Globus pallidus (tissue), 1 donor: ENCODE data around the gene GAN.

Experiments used
- DNase-seq: peaks from one replicate; pipeline ENCODE4 v3.0.0-alpha.2; 2015; ENCODE audit warnings: low spot score

The GAN gene

DNA sequence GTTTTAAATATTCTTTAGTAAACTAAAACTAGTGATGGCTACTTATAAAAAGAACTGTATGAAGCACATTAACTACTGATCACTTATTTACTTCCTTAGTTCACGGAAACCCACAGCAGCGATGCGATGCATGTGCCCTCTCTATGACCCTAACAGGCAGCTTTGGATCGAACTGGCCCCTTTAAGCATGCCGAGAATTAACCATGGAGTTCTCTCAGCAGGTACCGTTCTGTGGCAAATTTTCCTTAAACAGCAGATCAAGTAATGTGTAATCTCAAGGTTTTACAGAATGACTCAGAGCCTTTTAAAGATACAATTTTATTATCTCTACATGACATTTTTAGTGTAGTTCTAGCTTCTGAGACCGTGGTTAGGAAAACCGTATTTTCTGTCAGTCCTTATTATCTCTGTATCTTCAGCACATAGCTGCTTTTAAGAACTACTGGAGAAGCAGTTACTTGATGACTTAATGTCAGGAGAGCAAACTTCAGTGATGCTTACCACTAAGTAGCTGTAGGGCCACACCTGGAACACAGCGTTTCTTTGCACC, 43.0 kb downstream of the GAN start:
- DNase-seq = no peak

DNA sequence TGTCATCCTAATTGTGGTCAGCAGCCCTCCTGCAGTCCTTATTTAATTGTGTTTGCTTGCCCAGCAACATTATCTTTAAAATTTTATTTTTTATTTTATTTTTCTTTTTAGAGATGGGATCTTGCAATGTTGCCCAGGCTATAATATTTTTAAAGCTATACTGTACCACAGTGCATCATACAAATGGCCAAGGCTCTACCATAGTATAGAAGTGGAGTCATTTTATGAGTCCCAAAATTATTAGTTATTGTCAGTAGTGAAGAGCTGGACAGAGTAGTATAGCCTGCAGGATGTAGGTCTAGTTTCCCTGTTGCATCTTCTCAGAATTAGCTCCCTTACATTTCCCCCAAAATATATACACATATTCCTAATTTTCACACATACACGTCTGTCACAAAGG, 44.1 kb downstream of the GAN start:
- DNase-seq = no peak

DNA sequence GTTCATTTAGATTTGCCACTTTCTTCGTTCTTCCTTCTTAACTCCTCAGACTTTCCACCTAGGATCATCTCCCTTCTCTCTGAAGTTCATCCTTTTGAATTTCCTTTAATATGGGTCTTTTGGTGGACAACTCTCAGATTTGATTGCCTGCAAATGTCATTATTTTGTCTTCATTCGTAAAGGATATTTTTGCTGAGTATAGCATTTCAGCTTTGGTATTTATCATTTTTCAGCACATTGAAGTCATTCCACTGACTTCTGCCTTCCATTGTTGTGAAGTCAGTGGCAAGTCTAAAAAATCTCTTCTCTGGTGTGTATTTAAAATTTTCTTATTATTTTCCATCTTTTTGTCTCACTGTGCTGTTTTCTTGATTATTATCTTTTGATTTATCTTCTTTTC, 45.4 kb downstream of the GAN start:
- no peak for DNase-seq

DNA sequence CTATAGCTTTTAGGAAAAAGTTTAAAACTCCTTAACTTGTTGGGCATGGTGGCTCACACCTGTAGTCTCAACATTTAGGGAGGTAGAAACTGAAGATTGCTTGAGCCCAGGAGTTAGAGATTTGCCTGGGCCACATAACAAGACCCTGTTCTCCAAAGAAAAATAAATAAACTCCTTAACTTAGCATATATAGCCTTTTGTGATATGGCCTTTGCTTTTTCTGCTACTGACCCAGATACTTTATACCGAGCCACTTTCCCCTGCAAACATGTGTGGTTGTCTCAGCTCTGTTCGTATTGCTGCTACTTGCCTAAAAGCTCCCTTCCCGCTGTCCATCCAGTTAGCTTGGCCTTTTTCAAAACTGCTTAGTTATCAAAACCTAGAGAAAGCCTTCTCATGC, 51.0 kb downstream of the GAN start:
- no peak for DNase-seq

DNA sequence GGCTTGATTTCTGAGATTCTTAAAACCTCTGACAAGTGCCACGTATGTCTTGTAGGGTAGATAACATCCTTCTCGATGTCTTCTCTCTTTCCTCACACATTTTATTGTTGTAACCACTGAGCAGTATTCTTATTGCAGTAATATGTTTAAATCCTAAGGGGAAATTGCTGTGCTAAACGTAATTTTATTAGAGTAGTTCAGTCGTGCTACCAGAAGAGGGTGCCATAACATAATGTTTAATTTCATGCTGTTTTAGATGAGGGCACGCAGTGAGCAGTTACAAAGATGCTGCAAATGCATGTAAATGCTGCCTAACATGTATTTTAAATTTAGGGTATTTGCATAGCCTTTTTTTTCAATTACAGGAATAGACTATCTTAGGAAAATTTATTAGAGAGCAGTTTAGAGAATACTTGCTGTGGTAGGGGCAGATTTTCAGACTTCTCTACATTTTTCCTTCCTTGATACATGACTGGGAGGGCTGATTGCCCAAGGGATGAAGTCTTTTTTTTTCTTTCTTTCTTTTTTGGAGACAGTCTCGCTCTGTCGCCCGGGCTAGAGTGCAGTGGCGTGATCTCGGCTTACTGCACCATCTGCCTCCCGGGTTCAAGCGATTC, 51.7 kb downstream of the GAN start:
- peak; percentile 49 for DNase-seq

DNA sequence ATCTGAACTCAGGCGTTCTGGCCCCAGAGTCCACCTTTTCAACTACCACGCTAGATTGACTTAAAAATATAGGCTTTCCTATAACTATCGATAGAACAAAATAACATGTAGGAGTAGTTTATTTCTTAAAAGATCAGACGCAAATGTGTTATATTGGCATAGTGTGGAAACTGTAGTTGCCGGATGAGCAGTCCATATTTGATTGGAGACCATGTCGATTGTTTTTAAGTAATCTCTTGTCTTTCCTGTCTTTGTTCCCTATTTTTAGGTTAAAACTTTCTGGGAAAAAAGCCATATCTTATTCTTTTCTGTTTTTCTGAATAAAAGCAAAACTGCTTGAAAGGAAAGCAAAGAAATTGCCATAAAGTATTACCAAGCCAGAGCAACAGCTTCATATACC, 53.1 kb downstream of the GAN start:
- DNase-seq = no peak

DNA sequence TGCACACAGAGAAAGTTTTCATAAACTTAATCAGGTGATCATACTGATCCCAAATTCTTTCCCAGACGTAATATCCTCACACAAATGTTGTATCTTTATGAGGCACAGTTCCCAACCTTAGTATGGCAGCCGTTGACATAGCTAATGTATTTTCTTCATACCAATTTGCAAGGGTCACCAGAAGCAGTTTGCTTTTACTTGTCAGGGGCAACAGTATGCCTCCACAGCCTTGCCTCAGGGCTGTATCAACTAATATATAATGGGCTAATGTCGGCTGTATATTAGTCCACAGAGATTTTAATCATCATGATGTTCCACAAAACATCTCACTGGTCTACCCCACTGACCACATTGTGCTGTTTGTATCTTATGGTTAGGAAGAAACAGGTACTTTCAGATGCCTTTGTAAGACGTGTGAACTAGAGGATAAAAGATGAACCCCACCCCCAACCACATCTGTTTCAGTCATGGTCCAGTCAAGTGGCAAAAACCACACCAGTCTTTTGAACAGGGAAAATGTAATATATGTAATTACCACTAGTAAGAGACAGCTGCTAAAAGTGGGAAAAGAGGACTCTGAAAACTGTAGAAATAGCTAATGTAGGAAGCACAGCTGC, 55.2 kb downstream of the GAN start:
- no peak for DNase-seq

DNA sequence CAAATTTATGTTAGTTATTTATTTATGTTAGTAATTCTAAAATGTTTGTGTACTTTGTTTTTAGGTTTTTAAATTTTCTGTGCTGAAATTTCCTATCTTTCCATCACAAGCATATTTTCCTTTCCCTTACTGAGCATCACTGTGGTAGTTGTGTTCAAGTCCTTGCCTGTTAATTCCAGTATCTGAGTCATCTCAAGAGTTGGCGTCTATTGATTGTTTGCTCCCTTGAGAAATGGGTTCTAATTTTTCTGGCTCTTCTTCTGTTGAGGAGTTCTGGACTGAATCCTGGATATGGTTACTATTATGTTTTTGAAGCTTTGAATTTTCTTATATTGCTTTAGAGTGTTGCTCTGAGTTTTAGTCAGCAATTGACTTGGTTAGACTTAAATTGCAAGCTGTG, 56.3 kb downstream of the GAN start:
- DNase-seq = no peak

DNA sequence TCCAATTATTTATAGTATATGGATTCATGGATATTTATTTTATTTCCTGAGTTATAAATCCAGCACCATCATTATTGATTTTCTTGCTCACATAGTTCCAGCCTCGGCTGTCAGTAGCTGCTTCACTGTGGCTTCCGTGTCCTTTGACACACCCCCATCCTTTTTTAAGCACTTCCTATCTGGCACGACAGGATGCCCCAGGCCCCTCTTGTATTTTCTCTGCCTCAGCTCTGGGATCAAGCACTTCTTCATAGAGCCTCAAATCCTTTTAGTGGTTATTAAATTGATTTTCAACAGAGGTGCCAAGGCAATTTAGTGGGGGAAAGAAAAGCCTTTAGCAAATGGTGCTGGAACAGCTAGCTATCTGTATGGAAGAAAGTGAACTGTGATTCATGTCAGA, 59.8 kb downstream of the GAN start:
- DNase-seq = no peak

DNA sequence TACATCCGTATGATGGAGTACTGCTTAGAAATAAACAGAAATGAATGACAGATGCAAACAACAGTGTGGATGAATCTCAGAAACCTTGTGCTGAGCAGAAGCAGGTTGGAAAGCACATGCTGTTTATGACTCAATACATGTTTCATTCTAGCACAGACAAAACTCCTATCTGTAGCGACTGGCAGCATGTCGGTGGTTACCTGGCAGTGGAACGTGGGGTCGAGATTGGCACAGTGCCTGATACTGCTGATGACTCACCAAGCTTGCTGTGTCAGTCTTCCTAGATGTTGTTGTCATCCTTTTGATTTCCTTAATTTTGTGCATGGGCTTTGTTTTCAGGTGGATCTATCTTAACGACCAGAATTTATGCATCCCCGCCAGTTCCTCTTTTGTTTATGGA, 62.1 kb downstream of the GAN start:
- no peak for DNase-seq

DNA sequence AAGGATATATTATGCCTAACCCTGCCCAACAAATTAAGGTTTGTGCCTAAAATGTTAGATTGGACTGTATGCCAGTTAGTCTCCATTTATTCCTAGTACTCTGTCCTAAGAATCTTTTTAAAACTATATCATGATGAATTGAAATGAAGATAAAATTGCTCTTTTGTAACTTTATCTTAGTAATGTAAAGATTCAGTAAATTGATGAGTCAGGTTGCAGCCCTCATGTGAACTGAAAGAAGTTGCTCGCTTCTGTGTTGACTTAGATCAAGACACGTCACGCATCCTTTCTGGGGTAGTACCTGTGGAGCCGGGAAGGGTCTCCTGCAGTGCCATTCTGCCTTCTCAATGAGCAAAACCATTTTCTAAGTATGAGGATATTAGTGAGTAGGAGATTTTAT, 63.3 kb downstream of the GAN start:
- no peak for DNase-seq

DNA sequence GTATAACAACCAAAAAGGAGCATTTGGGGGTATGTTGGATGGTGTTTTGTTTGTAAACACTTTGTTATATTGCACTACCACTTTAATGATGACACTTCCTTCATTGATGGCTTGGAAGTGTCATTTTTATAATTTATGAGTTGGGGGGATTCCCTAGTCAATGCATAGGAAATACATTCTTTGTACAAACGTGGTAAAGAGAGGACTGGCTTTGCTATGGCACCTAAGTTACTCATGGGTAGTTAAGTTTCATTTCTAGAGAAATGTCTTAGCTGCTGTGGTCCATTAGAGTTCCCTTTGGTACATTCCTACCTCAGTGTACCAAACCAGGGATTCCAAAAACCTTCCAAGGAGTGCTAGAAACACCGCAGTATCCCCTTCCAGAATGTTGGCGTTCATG, 66.2 kb downstream of the GAN start:
- no peak for DNase-seq

DNA sequence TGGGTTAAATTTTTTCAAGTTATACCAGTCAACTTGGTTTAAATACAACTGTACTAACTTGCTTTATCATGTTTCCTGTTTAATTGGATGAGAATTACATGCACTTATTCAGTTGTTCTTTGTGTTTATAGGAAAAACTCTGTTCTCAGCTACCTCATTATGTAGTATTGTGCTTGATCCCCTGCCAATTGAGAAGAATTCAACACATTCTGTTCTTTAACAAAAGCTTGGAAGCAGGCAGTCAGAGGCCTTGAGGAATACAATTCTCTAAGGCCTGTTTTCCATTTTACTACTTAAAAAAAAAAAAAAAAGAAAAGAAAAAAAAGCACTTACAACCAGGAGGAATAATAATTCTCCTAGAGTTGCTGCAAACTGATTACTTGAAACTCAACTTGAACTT, 69.2 kb downstream of the GAN start:
- DNase-seq = peak; percentile 36

DNA sequence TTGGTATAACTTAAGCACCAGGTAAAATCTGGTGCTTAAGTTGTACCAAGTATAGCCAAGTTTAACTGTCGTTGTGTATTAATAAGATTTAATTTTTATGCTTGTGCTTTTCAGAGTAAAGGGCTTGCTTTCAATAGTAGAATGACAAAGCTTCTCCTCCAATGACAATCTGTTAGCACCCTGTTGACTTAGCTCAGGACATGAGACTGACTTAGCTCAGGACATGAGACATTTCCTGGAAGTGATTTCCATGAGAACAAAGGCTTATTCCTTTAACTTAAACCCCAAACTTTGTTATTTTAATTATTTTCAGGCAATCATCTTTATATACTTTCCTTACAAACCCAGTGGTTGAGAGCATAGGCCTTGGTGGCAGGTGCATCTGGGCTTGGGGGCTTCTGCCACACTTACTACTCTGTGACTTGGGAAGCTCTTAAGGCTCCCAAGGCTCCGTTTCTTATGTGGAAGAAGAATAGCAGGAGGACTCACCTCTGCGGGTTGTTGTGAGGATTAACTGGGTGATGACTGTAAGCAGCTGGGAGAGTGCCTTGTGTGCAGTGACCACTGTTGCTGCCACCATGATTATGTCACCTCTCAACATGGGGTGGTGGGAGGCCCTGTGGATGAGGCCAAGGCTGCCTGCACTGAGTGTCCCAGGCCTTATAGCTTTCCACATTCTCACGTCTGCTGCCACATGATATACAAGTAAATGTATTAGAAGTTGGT, 70.4 kb downstream of the GAN start:
- no peak for DNase-seq

DNA sequence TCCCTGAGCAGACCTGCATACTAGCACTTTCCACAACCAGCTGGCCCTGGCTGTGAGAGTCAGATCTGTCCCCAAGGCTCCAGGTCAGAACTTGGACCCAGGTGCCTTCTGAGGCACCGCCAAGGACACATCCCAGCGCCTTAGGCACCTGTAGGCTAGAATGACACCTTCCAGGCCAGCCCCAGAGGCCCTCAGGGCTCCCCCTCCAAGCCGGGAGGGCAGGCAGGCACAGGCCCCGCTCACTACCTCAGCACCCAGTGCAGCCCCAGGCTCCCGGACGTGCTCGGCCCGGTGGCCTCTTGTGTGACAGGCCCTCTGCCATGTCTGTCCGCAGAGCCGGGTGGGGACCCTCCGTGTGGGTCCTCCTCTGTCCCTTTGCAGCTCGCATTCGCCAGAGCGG, 73.6 kb downstream of the GAN start:
- no peak for DNase-seq

DNA sequence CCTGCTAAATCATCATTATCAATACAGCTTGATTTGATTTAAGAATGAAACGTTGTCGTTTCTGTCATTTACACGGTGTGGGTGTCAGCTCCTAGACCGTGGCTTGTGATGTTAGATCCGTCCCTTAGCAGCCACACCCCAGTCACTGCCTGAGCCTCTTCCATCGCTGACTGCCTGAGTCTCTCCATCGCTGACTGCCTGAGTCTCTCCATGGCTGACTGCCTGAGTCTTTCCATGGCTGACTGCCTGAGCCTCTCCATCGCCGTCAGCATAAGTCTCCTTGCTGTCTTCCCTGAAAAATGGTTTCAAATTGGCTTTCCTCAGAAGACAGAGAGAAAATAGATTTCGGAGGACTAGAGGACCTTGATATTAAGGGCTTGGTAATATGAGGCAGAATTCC, 76.1 kb downstream of the GAN start:
- no peak for DNase-seq

DNA sequence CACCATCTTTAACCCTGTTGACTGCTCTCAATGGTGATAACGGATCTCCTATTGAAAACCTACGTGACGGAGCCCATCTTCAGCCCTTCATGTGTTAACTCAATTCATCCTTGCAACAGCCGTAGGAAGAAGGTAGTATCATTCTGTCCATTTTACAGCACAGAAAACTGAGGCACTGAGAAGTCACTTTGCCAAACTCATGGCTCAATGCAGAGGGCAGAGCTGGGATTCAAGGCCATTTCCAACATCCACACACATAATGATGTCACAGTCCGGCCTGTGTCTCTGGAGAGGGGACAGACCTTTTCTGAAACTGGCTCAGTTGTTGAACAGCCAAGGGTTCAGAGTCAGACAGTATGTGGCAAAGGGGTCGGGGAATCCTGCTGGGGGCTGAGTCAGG, 77.2 kb downstream of the GAN start:
- DNase-seq = no peak

DNA sequence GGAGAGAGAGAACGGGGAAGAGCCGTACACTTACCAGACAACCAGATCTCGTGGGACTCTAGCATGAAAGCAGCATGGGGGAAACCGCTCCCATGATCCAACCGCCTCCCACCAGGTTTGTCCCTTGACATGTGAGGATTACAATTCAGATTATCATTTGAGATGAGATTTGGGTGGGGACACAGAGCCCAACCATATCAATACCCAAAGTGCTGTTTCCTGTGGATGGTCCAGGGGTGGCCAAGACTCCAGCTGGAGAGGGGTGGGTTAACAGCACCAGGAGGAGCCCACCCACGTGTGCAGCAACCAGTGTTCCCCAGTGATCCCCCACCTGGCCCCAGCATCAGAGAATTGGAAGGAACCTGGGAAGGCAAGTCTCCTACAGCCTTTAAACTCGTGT, 79.7 kb downstream of the GAN start:
- DNase-seq = no peak

DNA sequence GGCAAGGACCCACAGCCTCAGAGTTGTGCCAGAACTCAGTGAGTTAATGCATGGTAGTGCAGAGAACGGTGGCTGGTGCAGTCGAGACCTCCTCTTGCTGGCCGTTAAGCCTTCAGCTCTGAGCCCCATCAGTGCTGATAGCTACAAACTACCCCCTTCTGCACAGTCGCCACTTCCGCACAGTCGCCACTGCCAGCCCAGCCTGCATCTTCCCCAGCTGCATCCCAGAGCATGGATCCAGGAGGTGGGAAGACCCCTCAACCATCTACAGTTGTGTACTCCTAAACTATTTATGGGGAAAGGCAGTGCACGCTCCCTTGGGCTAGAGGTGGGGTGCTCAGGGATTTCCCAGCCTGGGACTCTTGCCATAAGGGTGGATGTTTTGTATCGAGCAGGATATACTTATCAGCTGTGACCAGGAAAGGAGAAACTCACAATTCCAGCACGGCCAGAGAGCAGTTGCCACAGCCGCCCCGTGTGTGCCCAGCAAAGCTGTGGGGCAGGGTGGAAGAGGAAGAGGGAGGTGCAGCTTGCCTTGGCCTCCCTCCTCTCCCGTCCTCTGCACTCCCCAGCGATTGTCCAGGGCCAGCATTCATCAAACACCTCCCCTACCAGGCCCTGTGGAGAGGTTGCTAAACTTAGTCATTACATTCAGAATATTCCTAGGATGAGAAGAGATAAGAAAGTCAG, 80.3 kb downstream of the GAN start:
- DNase-seq = no peak

DNA sequence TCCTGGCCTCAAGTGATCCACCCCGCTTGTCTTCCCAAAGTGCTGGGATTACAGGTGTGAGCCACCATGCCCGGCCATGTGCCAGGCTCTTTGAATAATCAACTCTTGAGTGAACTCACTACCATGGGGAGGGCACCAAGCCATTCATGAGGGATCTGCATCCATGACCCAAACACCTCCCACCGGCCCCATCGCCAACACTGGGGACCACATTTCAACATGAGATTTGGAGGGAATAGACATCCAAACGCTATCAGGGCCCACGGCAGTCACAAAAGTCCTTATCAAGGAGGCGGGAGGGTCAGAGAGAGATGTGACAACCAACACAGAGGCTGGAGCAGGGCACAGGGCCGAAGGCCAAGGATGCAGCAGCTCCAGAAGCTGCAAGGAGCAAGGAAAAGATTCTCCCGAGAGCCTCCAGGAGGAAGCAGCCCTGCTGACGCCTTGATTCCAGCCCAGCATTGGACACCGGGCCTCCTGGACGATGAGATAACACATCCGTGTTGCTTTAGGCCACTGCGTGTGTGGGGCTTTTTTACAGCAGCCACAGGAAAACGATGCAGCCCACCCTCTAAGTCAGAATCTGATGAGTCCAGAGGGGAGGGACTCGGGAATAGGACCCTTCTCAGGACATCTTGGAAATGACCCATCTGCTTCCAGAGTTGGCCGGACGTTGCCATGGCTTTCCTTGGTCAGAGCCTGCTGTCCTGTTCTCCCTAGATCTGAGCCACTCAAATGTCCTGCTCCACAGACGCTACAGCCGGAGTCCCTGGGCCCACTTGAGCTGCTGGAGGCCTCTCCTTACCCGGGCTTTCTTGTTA, 82.5 kb downstream of the GAN start:
- DNase-seq = no peak

DNA sequence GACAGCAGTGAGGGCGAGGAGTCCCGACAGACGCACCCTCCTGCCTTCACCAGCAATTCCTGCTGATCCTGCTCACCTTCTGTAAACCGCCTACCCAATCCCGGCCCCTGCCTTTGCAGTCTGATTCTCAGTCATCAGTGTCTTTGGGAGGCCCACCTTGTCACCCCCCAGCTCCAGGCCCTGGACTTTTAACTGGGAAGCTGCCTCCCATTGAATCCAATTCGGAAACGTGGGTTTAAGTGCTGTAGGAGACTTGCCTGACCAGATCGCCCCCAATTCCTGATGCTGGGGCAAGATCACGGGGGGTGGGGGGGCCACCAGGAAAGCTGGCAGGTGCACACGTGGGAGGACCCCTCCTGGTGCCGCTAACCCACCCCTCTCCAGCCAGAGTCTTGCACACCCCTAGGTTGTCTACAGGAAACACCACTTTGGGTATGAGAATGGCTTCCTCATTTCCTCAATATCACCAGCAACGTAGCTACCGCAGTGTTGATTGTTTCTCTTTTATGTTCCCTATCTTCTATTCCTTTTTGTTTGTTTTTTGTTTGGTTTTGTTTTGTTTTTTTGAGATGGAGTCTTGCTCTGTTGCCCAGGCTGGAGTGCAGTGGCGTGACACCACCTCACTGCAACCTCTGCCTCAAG, 83.2 kb downstream of the GAN start:
- DNase-seq = no peak

DNA sequence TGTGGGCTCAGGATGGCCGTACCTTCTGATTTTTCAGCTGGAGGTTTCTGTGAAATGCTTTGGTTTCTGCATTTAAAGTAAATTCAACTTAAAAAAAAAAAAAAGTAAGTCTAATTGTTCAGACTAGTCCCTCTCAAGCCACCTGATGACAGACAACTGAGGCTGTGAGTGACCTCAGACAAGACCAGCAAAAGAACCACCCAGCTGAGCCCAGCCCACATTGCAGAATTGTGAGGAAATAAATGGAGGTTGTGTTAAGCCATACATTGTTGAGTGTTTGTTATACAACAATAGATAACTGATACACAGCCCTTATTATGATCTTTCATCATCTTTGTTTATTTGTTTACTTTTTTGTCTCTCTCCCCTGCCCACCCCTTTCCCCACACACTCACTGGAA, 85.1 kb downstream of the GAN start:
- DNase-seq = no peak
